ENCODE data around the gene CCSER1.

DNA sequence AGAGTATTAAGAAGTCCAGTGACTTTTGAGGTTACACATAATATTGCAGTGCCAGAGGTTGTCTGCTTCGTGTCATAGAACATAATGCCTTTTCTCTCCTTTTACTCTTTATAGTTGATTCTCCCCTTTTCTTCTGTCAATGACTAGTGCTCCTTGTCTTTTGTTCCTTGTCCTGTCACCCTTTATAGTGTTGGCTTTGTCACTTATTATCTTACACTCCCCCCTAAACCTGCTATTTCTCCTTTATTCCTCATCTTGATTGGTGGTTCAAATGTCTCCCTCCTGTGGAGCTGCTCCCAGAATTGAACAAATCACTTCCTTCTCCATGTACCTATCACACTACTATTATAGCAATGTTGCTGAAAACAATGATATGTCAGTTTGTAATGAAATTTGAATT lies 1320.0 kb downstream of the CCSER1 start:
- TF ChIP-seq, protein P1, sequence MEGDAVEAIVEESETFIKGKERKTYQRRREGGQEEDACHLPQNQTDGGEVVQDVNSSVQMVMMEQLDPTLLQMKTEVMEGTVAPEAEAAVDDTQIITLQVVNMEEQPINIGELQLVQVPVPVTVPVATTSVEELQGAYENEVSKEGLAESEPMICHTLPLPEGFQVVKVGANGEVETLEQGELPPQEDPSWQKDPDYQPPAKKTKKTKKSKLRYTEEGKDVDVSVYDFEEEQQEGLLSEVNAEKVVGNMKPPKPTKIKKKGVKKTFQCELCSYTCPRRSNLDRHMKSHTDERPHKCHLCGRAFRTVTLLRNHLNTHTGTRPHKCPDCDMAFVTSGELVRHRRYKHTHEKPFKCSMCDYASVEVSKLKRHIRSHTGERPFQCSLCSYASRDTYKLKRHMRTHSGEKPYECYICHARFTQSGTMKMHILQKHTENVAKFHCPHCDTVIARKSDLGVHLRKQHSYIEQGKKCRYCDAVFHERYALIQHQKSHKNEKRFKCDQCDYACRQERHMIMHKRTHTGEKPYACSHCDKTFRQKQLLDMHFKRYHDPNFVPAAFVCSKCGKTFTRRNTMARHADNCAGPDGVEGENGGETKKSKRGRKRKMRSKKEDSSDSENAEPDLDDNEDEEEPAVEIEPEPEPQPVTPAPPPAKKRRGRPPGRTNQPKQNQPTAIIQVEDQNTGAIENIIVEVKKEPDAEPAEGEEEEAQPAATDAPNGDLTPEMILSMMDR (IDR thresholded peaks at IDR 0.05) = no peak
- TF ChIP-seq REST (IDR thresholded peaks at IDR 0.05; ENCODE audit: insufficient read depth in 1 of 2, low read depth in 2 of 2, low read length in 1 of 2) (no peak), TCF7L2 (IDR thresholded peaks at IDR 0.05; ENCODE audit: low read depth, low read length) (no peak), POLR2AphosphoS5 (IDR thresholded peaks at IDR 0.05; ENCODE audit: low read depth, low read length) (no peak), SIN3A (IDR thresholded peaks at IDR 0.05; ENCODE audit: borderline replicate concordance, insufficient read depth, low read depth, low read length) (no peak)
